ENCODE measurements around the gene BRD8.
"Not testable (repeated sequence)": the region's sequence is repeated elsewhere in the genome, so short reads cannot be mapped to it uniquely, and the experiment has no call there.

GRCh38 chr5:138143578-138143977, 34.9 kb downstream of the BRD8 start:
- TF ChIP-seq CTCF (IDR thresholded peaks at IDR 0.05 in 2 of 3, conservative IDR thresholded peaks at IDR 0.05 in 1 of 3; ENCODE audit: borderline replicate concordance in 1 of 3, insufficient read depth in 1 of 3, low read depth in 2 of 3, low read length in 2 of 3); MAX (IDR thresholded peaks at IDR 0.05); ZBTB33 (IDR thresholded peaks at IDR 0.05; ENCODE audit: extremely low read depth, insufficient replicate concordance, low read length); POLR2A (IDR thresholded peaks at IDR 0.05; ENCODE audit: borderline replicate concordance, extremely low read depth, insufficient read depth, insufficient read length); POLR2AphosphoS5 (IDR thresholded peaks at IDR 0.05; ENCODE audit: low read depth, low read length); REST (IDR thresholded peaks at IDR 0.05; ENCODE audit: low read depth); CBX3 (IDR thresholded peaks at IDR 0.05; ENCODE audit: low read depth); ELF1 (IDR thresholded peaks at IDR 0.05; ENCODE audit: borderline replicate concordance, low read depth); EZH2phosphoT487 (IDR thresholded peaks at IDR 0.05; ENCODE audit: borderline replicate concordance); EZH2 (IDR thresholded peaks at IDR 0.05); YY1 (IDR thresholded peaks at IDR 0.05; ENCODE audit: extremely low read depth, insufficient replicate concordance, low read depth, low read length); RAD21 (IDR thresholded peaks at IDR 0.05; ENCODE audit: low read depth); SRF (IDR thresholded peaks at IDR 0.05; ENCODE audit: low read depth): not testable (repeated sequence)
